Thymus (tissue), 11 donors: ENCODE results near the gene NEDD1. TPM values are rescaled to one million over a fixed set of nuclear protein-coding genes. Genes with fewer than 3 reads are reported as not detected.

Experiments
- DNase-seq, 9 donors: peaks; one replicate each; pipeline ENCODE4 v3.0.0-alpha.2; 2013; ENCODE audit warnings: low spot score in 9 of 9, low read depth in 6 of 9, missing footprints in 1 of 9
- H3K27ac ChIP-seq, 2 donors: one replicate each; pipeline ENCODE4 v1.5.1; 2013; ENCODE audit warnings: control low read depth in 1 of 2, low read depth in 1 of 2, low read length in 1 of 2, mild to moderate bottlenecking in 1 of 2, moderate library complexity in 1 of 2
- H3K27me3 ChIP-seq, 2 donors: one replicate each; pipeline ENCODE4 v1.5.1; 2013; ENCODE audit warnings: low read length in 1 of 2; ENCODE audit not compliant: control insufficient read depth in 2 of 2, insufficient read depth in 1 of 2
- H3K36me3 ChIP-seq, 2 donors: one replicate each; pipeline ENCODE4 v1.5.1; 2013; ENCODE audit warnings: low read length in 1 of 2, mild to moderate bottlenecking in 1 of 2, moderate library complexity in 1 of 2; ENCODE audit not compliant: control insufficient read depth in 2 of 2, insufficient read depth in 2 of 2
- H3K4me1 ChIP-seq, 2 donors: one replicate each; pipeline ENCODE4 v1.5.1; 2013; ENCODE audit warnings: low read length in 2 of 2; ENCODE audit not compliant: control insufficient read depth in 2 of 2, insufficient read depth in 2 of 2
- H3K4me3 ChIP-seq, 2 donors: one replicate each; pipeline ENCODE4 v1.5.1; 2013; ENCODE audit warnings: low read length in 2 of 2, control low read depth in 1 of 2, mild to moderate bottlenecking in 1 of 2
- H3K9me3 ChIP-seq, 2 donors: one replicate each; pipeline ENCODE4 v1.5.1; 2013; ENCODE audit warnings: low read length in 1 of 2, mild to moderate bottlenecking in 1 of 2; ENCODE audit not compliant: control insufficient read depth in 2 of 2, insufficient read depth in 1 of 2
- WGBS: extraction: QIAGEN DNeasy Blood & Tissue Kit; methylation state at CpG from one replicate; pipeline ENCODE4 v1.1.7; 2013; 5-methylcytosine and 5-hydroxymethylcytosine counted together
- polyA plus RNA-seq: library from polyadenylated mRNA; stranded (reverse); fragments of 200-250 nt; gene quantifications from one replicate; pipeline ENCODE4 v1.2.3, GENCODE V29; 2013
- total RNA-seq: library from RNA; stranded (reverse); fragments of 120-200 nt; gene quantifications from one replicate; pipeline ENCODE4 v1.2.4, GENCODE V29; 2013
- donor health status: healthy.

Gene NEDD1
- total and polyA plus RNA-seq, 2 donors = 14.0 to 41.4 TPM

GRCh38 chr12:96874211-96874610 lies 32.8 kb upstream of the NEDD1 start:
- DNase-seq = no peak
- no peak overlapping the region for H3K4me3 ChIP-seq
- H3K36me3 ChIP-seq = no peaks in the 10 kb centered on the region
- no peak overlapping the region for H3K27ac ChIP-seq
- 98% methylated on average over 2 of the region's 2 CpGs for WGBS
- H3K27me3 ChIP-seq = no peaks in the 10 kb centered on the region
- no peaks in the 10 kb centered on the region for H3K4me1 ChIP-seq
- no peaks in the 10 kb centered on the region for H3K9me3 ChIP-seq

GRCh38 chr12:96876966-96877365 lies 30.1 kb upstream of the NEDD1 start:
- Histone ChIP-seq H3K4me3 (no peak overlapping the region), H3K4me1 (no peaks in the 10 kb centered on the region), H3K36me3 (no peaks in the 10 kb centered on the region), H3K9me3 (no peaks in the 10 kb centered on the region), H3K27me3 (no peaks in the 10 kb centered on the region), H3K27ac (no peak overlapping the region)
- DNase-seq = no peak
- 97% methylated on average over 3 of the region's 3 CpGs for WGBS

GRCh38 chr12:96878704-96879103 lies 28.4 kb upstream of the NEDD1 start:
- H3K27ac ChIP-seq = no peak overlapping the region
- no peak for DNase-seq
- H3K4me3 ChIP-seq = no peak overlapping the region
- H3K36me3 ChIP-seq = no peaks in the 10 kb centered on the region
- WGBS = 94% methylated on average over 1 of the region's 1 CpG
- H3K27me3 ChIP-seq = no peaks in the 10 kb centered on the region
- H3K9me3 ChIP-seq = no peaks in the 10 kb centered on the region
- H3K4me1 ChIP-seq = no peaks in the 10 kb centered on the region

GRCh38 chr12:96879301-96879700 lies 27.8 kb upstream of the NEDD1 start:
- Histone ChIP-seq H3K4me1 (no peaks in the 10 kb centered on the region), H3K27ac (no peak overlapping the region), H3K4me3 (no peak overlapping the region), H3K9me3 (no peaks in the 10 kb centered on the region), H3K36me3 (no peaks in the 10 kb centered on the region), H3K27me3 (no peaks in the 10 kb centered on the region)
- 68% methylated on average over 4 of the region's 4 CpGs for WGBS
- no peak for DNase-seq

- WGBS = 96% methylated on average over 3 of the region's 3 CpGs
- DNase-seq = no peak
- no peaks in the 10 kb centered on the region for H3K9me3 ChIP-seq
- no peaks in the 10 kb centered on the region for H3K4me1 ChIP-seq
- H3K27ac ChIP-seq = no peak overlapping the region
- H3K4me3 ChIP-seq = no peak overlapping the region
- H3K27me3 ChIP-seq = no peaks in the 10 kb centered on the region
- H3K36me3 ChIP-seq = no peaks in the 10 kb centered on the region
Measured at GRCh38 chr12:96880220-96880619, 26.8 kb upstream of the NEDD1 start.

- no peaks in the 10 kb centered on the region for H3K9me3 ChIP-seq
- H3K27me3 ChIP-seq = no peaks in the 10 kb centered on the region
- no peak for DNase-seq
- no peak overlapping the region for H3K4me3 ChIP-seq
- no peak overlapping the region for H3K27ac ChIP-seq
- no peaks in the 10 kb centered on the region for H3K36me3 ChIP-seq
- no peaks in the 10 kb centered on the region for H3K4me1 ChIP-seq
Measured at GRCh38 chr12:96881608-96882007, 25.4 kb upstream of the NEDD1 start.

- WGBS = 96% methylated on average over 2 of the region's 2 CpGs
- no peak overlapping the region for H3K4me3 ChIP-seq
Measured at GRCh38 chr12:96882862-96883261, 24.2 kb upstream of the NEDD1 start.

GRCh38 chr12:96883571-96883970 lies 23.5 kb upstream of the NEDD1 start:
- Histone ChIP-seq H3K4me1 (no peaks in the 10 kb centered on the region), H3K36me3 (no peaks in the 10 kb centered on the region), H3K9me3 (no peaks in the 10 kb centered on the region), H3K27ac (no peak overlapping the region), H3K4me3 (no peak overlapping the region), H3K27me3 (no peaks in the 10 kb centered on the region)
- WGBS = 96% methylated on average over 4 of the region's 4 CpGs
- no peak for DNase-seq

More at GRCh38 chr12:96882862-96883261, 24.2 kb upstream of the NEDD1 start:
- Histone ChIP-seq H3K27me3 (no peaks in the 10 kb centered on the region), H3K36me3 (no peaks in the 10 kb centered on the region), H3K9me3 (no peaks in the 10 kb centered on the region), H3K27ac (no peak overlapping the region), H3K4me1 (no peaks in the 10 kb centered on the region)
- no peak for DNase-seq

- H3K4me3 ChIP-seq = no peak overlapping the region
- H3K27ac ChIP-seq = no peak overlapping the region
- no peaks in the 10 kb centered on the region for H3K9me3 ChIP-seq
- H3K36me3 ChIP-seq = no peaks in the 10 kb centered on the region
- no peaks in the 10 kb centered on the region for H3K27me3 ChIP-seq
- 78% methylated on average over 4 of the region's 4 CpGs for WGBS
- no peak for DNase-seq
- peaks cover 0 to 3% of the 10 kb centered on the region in 2 donors for H3K4me1 ChIP-seq
Measured at GRCh38 chr12:96886998-96887677, 19.9 kb upstream of the NEDD1 start.
